Urinary bladder (tissue), 4 donors: ENCODE data around the gene MMP11. TPM values are rescaled to one million over a fixed set of nuclear protein-coding genes. Genes with fewer than 3 reads are reported as not detected.

ENCODE experiments used
- DNase-seq: peaks from one replicate; pipeline ENCODE4 v3.0.0-alpha.2; 2015; ENCODE audit errors: extremely low spot score
- H3K27ac ChIP-seq: one replicate; pipeline ENCODE4 v1.5.1; 2013; ENCODE audit warnings: low read depth, mild to moderate bottlenecking, moderate library complexity
- H3K36me3 ChIP-seq: one replicate; pipeline ENCODE4 v1.6.1; 2013; ENCODE audit warnings: mild to moderate bottlenecking, moderate library complexity; ENCODE audit not compliant: insufficient read depth
- H3K4me1 ChIP-seq: one replicate; pipeline ENCODE4 v1.6.1; 2013; ENCODE audit warnings: mild to moderate bottlenecking, moderate library complexity; ENCODE audit not compliant: insufficient read depth
- H3K4me3 ChIP-seq: one replicate; pipeline ENCODE4 v1.5.1; 2013; ENCODE audit warnings: low read depth, low read length
- WGBS: extraction: QIAGEN DNeasy Blood & Tissue Kit; methylation state at CpG from one replicate; pipeline ENCODE4 v1.1.7; 2013; 5-methylcytosine and 5-hydroxymethylcytosine counted together
- polyA plus RNA-seq: library from polyadenylated mRNA; stranded (reverse); fragments of 200-250 nt; gene quantifications from one replicate; pipeline ENCODE4 v1.2.3, GENCODE V29; 2013
- total RNA-seq: library from RNA; depleted of rRNA; stranded (reverse); fragments of >200 nt; gene quantifications from one replicate; pipeline ENCODE4 v1.2.3, GENCODE V29; 2014
- donor health status: healthy with polysubstance abuse.
- donor health status: healthy.

Gene MMP11
- total and polyA plus RNA-seq, 2 donors = 5.6 to 7.3 TPM

- Histone ChIP-seq H3K4me3 (no peak overlapping the region), H3K36me3 (no peaks in the 10 kb centered on the region), H3K27ac (no peak overlapping the region), H3K4me1 (no peaks in the 10 kb centered on the region)
- DNase-seq = no peak
- WGBS = 92% methylated on average over 16 of the region's 16 CpGs
Observed at GRCh38 chr22:23779083-23779482, 6.4 kb downstream of the MMP11 start.

- Histone ChIP-seq H3K36me3 (no peaks in the 10 kb centered on the region), H3K27ac (no peak overlapping the region), H3K4me1 (no peaks in the 10 kb centered on the region), H3K4me3 (no peak overlapping the region)
- DNase-seq = no peak
- 94% methylated on average over 5 of the region's 5 CpGs for WGBS
Observed at GRCh38 chr22:23779731-23780130, 7.1 kb downstream of the MMP11 start.

- Histone ChIP-seq H3K4me1 (no peaks in the 10 kb centered on the region), H3K36me3 (no peaks in the 10 kb centered on the region), H3K4me3 (no peak overlapping the region), H3K27ac (no peak overlapping the region)
- no peak for DNase-seq
- WGBS = 93% methylated on average over 20 of the region's 20 CpGs
Observed at GRCh38 chr22:23780146-23780748, 7.6 kb downstream of the MMP11 start.

- no peak for DNase-seq
Observed at GRCh38 chr22:23781065-23781464, 8.4 kb downstream of the MMP11 start.

GRCh38 chr22:23781511-23782183 lies 9.0 kb downstream of the MMP11 start:
- no peak for DNase-seq
- Histone ChIP-seq H3K27ac (no peak overlapping the region), H3K4me1 (peaks cover 3% of the 10 kb centered on the region), H3K4me3 (no peak overlapping the region), H3K36me3 (no peaks in the 10 kb centered on the region)
- 65% methylated on average over 14 of the region's 14 CpGs for WGBS

More at GRCh38 chr22:23781065-23781464, 8.4 kb downstream of the MMP11 start:
- Histone ChIP-seq H3K4me1 (no peaks in the 10 kb centered on the region), H3K4me3 (no peak overlapping the region), H3K27ac (no peak overlapping the region), H3K36me3 (no peaks in the 10 kb centered on the region)
- 85% methylated on average over 15 of the region's 15 CpGs for WGBS

- WGBS = 91% methylated on average over 16 of the region's 16 CpGs
- H3K27ac ChIP-seq = no peak overlapping the region
- no peak for DNase-seq
Observed at GRCh38 chr22:23782252-23782651, 9.6 kb downstream of the MMP11 start.

GRCh38 chr22:23782703-23783102 lies 10.1 kb downstream of the MMP11 start:
- H3K27ac ChIP-seq = no peak overlapping the region
- no peaks in the 10 kb centered on the region for H3K36me3 ChIP-seq
- H3K4me3 ChIP-seq = no peak overlapping the region
- 97% methylated on average over 1 of the region's 1 CpG for WGBS
- DNase-seq = no peak
- H3K4me1 ChIP-seq = peaks cover 4% of the 10 kb centered on the region

More at GRCh38 chr22:23782252-23782651, 9.6 kb downstream of the MMP11 start:
- Histone ChIP-seq H3K36me3 (no peaks in the 10 kb centered on the region), H3K4me1 (peaks cover 3% of the 10 kb centered on the region), H3K4me3 (no peak overlapping the region)

GRCh38 chr22:23783265-23784150 lies 10.9 kb downstream of the MMP11 start:
- Histone ChIP-seq H3K4me3 (no peak overlapping the region), H3K4me1 (peaks cover 6% of the 10 kb centered on the region), H3K27ac (no peak overlapping the region), H3K36me3 (no peaks in the 10 kb centered on the region)
- no peak for DNase-seq
- 83% methylated on average over 15 of the region's 15 CpGs for WGBS

- 79% methylated on average over 8 of the region's 8 CpGs for WGBS
- Histone ChIP-seq H3K4me1 (peaks cover 6% of the 10 kb centered on the region), H3K4me3 (no peak overlapping the region), H3K27ac (peak overlapping the region; percentile 25), H3K36me3 (no peaks in the 10 kb centered on the region)
- no peak for DNase-seq
Observed at GRCh38 chr22:23784215-23784732, 11.6 kb downstream of the MMP11 start.

GRCh38 chr22:23786261-23786710 lies 13.6 kb downstream of the MMP11 start:
- peak overlapping the region; percentile 100 for H3K27ac ChIP-seq
- H3K4me3 ChIP-seq = peak overlapping the region; percentile 87
- DNase-seq = no peak
- no peaks in the 10 kb centered on the region for H3K36me3 ChIP-seq
- 39% methylated on average over 9 of the region's 9 CpGs for WGBS
- peaks cover 6% of the 10 kb centered on the region for H3K4me1 ChIP-seq

GRCh38 chr22:23786752-23787599 lies 14.3 kb downstream of the MMP11 start, which contains the start of gene SMARCB1:
SMARCB1 (plus strand) TSS chr22:23786966; CDS start chr22:23787170, 204 bp downstream.
- Histone ChIP-seq H3K4me1 (peaks cover 6% of the 10 kb centered on the region), H3K4me3 (peak within 1 kb of the TSS; percentile 87), H3K36me3 (no peaks in the 10 kb centered on the region), H3K27ac (peak within 1 kb of the TSS; percentile 100)
- DNase-seq = peak; percentile 67
- under 1% methylated on average over 97 of the region's 97 CpGs for WGBS

- no peak for DNase-seq
- no peak overlapping the region for H3K27ac ChIP-seq
- H3K4me3 ChIP-seq = peak overlapping the region; percentile 87
- under 1% methylated on average over 5 of the region's 5 CpGs for WGBS
- H3K4me1 ChIP-seq = peaks cover 6% of the 10 kb centered on the region
- H3K36me3 ChIP-seq = no peaks in the 10 kb centered on the region
Observed at GRCh38 chr22:23787600-23787896, 14.9 kb downstream of the MMP11 start.

GRCh38 chr22:23787910-23788309 lies 15.3 kb downstream of the MMP11 start:
- no peak for DNase-seq
- Histone ChIP-seq H3K36me3 (no peaks in the 10 kb centered on the region), H3K27ac (no peak overlapping the region), H3K4me1 (peaks cover 6% of the 10 kb centered on the region), H3K4me3 (peak overlapping the region; percentile 87)
- 39% methylated on average over 3 of the region's 3 CpGs for WGBS
